Neural cell (in vitro differentiated cells): ENCODE data around the gene PSMA6. TPM values are rescaled to one million over a fixed set of nuclear protein-coding genes. Genes with fewer than 3 reads are reported as not detected.

ENCODE experiments used
- H2AFZ ChIP-seq: fragments of 200-600, 300-800 bp; sonication (generic), shearing (Covaris generic); 2 replicates; pipeline ENCODE4 v1.6.0; 2014; ENCODE audit warnings: low read depth, mild to moderate bottlenecking, antibody characterized with exemption, low read length, moderate library complexity
- H3F3A ChIP-seq: fragments of 200-600 bp; shearing (Covaris generic); 2 replicates; pipeline ENCODE4 v1.6.1; 2016; ENCODE audit warnings: mild to moderate bottlenecking, moderate library complexity, mixed read lengths, antibody characterized with exemption, low read length; ENCODE audit not compliant: insufficient read depth, poor library complexity, severe bottlenecking
- H3K27ac ChIP-seq: fragments of 200-600, 300-800 bp; sonication (generic), shearing (Covaris generic); 2 replicates; pipeline ENCODE4 v1.5.1; 2014; ENCODE audit warnings: mild to moderate bottlenecking, low read length, moderate library complexity
- H3K27me3 ChIP-seq: fragments of 300-800, 200-600 bp; sonication (generic), shearing (Covaris generic); 2 replicates; pipeline ENCODE4 v1.6.0; 2014; ENCODE audit warnings: mild to moderate bottlenecking, low read depth, low read length, moderate library complexity; ENCODE audit not compliant: insufficient read depth
- H3K36me3 ChIP-seq: fragments of 300-800, 200-600 bp; sonication (generic), shearing (Covaris generic); 2 replicates; pipeline ENCODE4 v1.5.1; 2014; ENCODE audit warnings: mild to moderate bottlenecking, antibody characterized with exemption, low read length, moderate library complexity; ENCODE audit not compliant: insufficient read depth
- H3K4me2 ChIP-seq: fragments of 300-800, 200-600 bp; sonication (generic), shearing (Covaris generic); 2 replicates; pipeline ENCODE4 v1.6.0; 2014; ENCODE audit warnings: mild to moderate bottlenecking, low read length
- H3K4me3 ChIP-seq: fragments of 300-800, 200-600 bp; sonication (generic), shearing (Covaris generic); 2 replicates; pipeline ENCODE4 v1.5.1; 2014; ENCODE audit warnings: mild to moderate bottlenecking, low read length, moderate library complexity
- H3K79me2 ChIP-seq: fragments of 200-600 bp; shearing (Covaris generic); replicated peaks from 2 replicates; pipeline ENCODE4 v1.6.0; 2014; ENCODE audit warnings: mild to moderate bottlenecking, low read length, moderate library complexity; ENCODE audit not compliant: insufficient read depth
- H3K9ac ChIP-seq: fragments of 300-800, 200-600 bp; sonication (generic), shearing (Covaris generic); 2 replicates; pipeline ENCODE4 v1.6.1; 2016; ENCODE audit warnings: mild to moderate bottlenecking, low read length, mixed read lengths
- H3K9me2 ChIP-seq: fragments of 200-600 bp; shearing (Covaris generic); 2 replicates; pipeline ENCODE4 v1.6.1; 2016; ENCODE audit warnings: mild to moderate bottlenecking, low read length, mixed read lengths; ENCODE audit not compliant: insufficient read depth
- H3K9me3 ChIP-seq: fragments of 200-600, 300-800 bp; sonication (generic), shearing (Covaris generic); 2 replicates; pipeline ENCODE4 v1.6.1; 2016; ENCODE audit warnings: mild to moderate bottlenecking, mixed run types, low read length, moderate library complexity, mixed read lengths
- H4K20me1 ChIP-seq: fragments of 200-600 bp; shearing (Covaris generic); 2 replicates; pipeline ENCODE4 v1.6.1; 2016; ENCODE audit warnings: mild to moderate bottlenecking, mixed run types; ENCODE audit not compliant: insufficient read depth
- EP300 ChIP-seq: fragments of 450-650 bp; conservative IDR thresholded peaks from 2 replicates; pipeline ENCODE4 v1.6.1; 2014; ENCODE audit warnings: antibody characterized with exemption, mild to moderate bottlenecking, moderate library complexity; ENCODE audit not compliant: poor library complexity, severe bottlenecking
- EZH2 ChIP-seq: fragments of 200-600, 300-800 bp; shearing (Covaris generic), sonication (generic); IDR thresholded peaks from 2 replicates; pipeline ENCODE4 v1.6.1; 2014; ENCODE audit warnings: antibody characterized with exemption, low read length, borderline replicate concordance, mild to moderate bottlenecking; ENCODE audit not compliant: insufficient read depth, poor library complexity, severe bottlenecking
- MXI1 ChIP-seq: fragments of 450-650 bp; conservative IDR thresholded peaks from 2 replicates; pipeline ENCODE4 v1.6.1; 2014; ENCODE audit warnings: antibody characterized with exemption, mild to moderate bottlenecking; ENCODE audit not compliant: poor library complexity, severe bottlenecking
- POLR2AphosphoS5 ChIP-seq: IDR thresholded peaks from 2 replicates; pipeline ENCODE4 v1.6.1; 2012
- RAD21 ChIP-seq: fragments of 450-650 bp; conservative IDR thresholded peaks from 2 replicates; pipeline ENCODE4 v1.6.1; 2014; ENCODE audit warnings: antibody characterized with exemption, mild to moderate bottlenecking, moderate library complexity
- SMC3 ChIP-seq: fragments of 450-650 bp; conservative IDR thresholded peaks from 2 replicates; pipeline ENCODE4 v1.6.1; 2014; ENCODE audit warnings: antibody characterized with exemption, mild to moderate bottlenecking, moderate library complexity; ENCODE audit not compliant: poor library complexity
- TAF1 ChIP-seq: IDR thresholded peaks from 2 replicates; pipeline ENCODE4 v1.6.1; 2012; ENCODE audit warnings: low read depth
- polyA minus RNA-seq: library from RNA; depleted of rRNA, polyadenylated mRNA; stranded (reverse); fragments of >200 nt; gene quantifications from 2 replicates; pipeline ENCODE4 v1.2.3, GENCODE V29; 2014
- polyA plus RNA-seq: library from polyadenylated mRNA; depleted of rRNA; stranded (reverse); fragments of >200 nt; gene quantifications from 2 replicates; pipeline ENCODE4 v1.2.3, GENCODE V29; 2014
- TF ChIP-seq, protein P1 (sequence below): fragments of 450-650 bp; IDR thresholded peaks from 2 replicates; pipeline ENCODE4 v1.5.1; 2014; ENCODE audit warnings: antibody characterized with exemption, mild to moderate bottlenecking, moderate library complexity; ENCODE audit not compliant: poor library complexity, severe bottlenecking
- TF ChIP-seq, protein P2 (sequence below): IDR thresholded peaks from 2 replicates; pipeline ENCODE4 v1.6.1; 2012; ENCODE audit warnings: borderline replicate concordance

The PSMA6 gene
- 349 and 405 TPM in 2 replicates for polyA plus RNA-seq
- 176 TPM in 2 replicates for polyA minus RNA-seq

DNA sequence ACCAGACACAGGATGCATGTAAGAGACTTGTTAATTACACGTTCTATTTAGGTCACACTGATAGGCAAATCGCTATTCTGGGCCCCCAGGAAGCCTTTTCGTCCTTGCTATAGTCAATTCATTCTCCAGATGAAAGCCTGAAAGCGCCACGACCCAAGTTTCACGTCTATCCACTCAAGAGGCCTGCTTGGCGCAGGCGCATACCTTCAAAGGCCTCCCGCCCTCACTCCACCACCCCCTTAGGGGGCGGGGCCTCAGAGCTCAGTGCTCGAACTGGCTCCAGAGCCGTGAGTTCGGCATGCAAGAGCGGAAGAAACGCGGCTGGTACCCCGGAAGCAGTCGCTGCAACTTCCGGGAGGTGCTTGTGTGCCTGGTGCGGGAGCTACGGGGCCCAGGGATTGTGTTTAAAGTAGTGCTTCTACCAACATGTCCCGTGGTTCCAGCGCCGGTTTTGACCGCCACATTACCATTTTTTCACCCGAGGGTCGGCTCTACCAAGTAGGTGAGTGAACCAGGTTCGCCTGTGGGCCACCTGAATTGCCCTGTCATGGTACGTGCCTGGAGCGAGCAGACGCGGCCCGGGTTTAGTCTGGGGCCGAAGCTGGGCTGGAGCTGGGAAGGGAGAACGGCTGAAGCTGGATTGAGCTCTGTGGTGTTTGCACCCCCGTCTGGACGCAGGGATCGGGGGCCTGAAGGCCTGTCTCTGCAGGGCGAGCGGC is at the start of gene PSMA6:
TSS of gene PSMA6 (plus strand) at position 332 of the 719 bp plus-strand sequence. CDS start at position 427, 95 bp downstream.
- Histone ChIP-seq H3K36me3 (no peaks in the 10 kb centered on the region), H3F3A (no peaks in the 10 kb centered on the region), H3K79me2 (peaks cover 43% of the 10 kb centered on the region), H3K27me3 (no peaks in the 10 kb centered on the region), H3K27ac (peak within 1 kb of the TSS; percentile 83), H3K9me3 (no peaks in the 10 kb centered on the region), H3K9ac (peak within 1 kb of the TSS; percentile 85), H3K4me3 (peak within 1 kb of the TSS; percentile 72), H2AFZ (peak within 1 kb of the TSS; percentile 97), H4K20me1 (no peaks in the 10 kb centered on the region), H3K9me2 (no peaks in the 10 kb centered on the region), H3K4me2 (peak within 1 kb of the TSS; percentile 90)
- TF ChIP-seq EP300 (peak; percentile 57), EZH2 (no peak), SMC3 (peak; percentile 30), MXI1 (peak; percentile 93), RAD21 (peak; percentile 5), TAF1 (peak; percentile 82), POLR2AphosphoS5 (peak; percentile 92)
- TF ChIP-seq, protein P1, sequence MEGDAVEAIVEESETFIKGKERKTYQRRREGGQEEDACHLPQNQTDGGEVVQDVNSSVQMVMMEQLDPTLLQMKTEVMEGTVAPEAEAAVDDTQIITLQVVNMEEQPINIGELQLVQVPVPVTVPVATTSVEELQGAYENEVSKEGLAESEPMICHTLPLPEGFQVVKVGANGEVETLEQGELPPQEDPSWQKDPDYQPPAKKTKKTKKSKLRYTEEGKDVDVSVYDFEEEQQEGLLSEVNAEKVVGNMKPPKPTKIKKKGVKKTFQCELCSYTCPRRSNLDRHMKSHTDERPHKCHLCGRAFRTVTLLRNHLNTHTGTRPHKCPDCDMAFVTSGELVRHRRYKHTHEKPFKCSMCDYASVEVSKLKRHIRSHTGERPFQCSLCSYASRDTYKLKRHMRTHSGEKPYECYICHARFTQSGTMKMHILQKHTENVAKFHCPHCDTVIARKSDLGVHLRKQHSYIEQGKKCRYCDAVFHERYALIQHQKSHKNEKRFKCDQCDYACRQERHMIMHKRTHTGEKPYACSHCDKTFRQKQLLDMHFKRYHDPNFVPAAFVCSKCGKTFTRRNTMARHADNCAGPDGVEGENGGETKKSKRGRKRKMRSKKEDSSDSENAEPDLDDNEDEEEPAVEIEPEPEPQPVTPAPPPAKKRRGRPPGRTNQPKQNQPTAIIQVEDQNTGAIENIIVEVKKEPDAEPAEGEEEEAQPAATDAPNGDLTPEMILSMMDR, result no peak
- TF ChIP-seq, protein P2, sequence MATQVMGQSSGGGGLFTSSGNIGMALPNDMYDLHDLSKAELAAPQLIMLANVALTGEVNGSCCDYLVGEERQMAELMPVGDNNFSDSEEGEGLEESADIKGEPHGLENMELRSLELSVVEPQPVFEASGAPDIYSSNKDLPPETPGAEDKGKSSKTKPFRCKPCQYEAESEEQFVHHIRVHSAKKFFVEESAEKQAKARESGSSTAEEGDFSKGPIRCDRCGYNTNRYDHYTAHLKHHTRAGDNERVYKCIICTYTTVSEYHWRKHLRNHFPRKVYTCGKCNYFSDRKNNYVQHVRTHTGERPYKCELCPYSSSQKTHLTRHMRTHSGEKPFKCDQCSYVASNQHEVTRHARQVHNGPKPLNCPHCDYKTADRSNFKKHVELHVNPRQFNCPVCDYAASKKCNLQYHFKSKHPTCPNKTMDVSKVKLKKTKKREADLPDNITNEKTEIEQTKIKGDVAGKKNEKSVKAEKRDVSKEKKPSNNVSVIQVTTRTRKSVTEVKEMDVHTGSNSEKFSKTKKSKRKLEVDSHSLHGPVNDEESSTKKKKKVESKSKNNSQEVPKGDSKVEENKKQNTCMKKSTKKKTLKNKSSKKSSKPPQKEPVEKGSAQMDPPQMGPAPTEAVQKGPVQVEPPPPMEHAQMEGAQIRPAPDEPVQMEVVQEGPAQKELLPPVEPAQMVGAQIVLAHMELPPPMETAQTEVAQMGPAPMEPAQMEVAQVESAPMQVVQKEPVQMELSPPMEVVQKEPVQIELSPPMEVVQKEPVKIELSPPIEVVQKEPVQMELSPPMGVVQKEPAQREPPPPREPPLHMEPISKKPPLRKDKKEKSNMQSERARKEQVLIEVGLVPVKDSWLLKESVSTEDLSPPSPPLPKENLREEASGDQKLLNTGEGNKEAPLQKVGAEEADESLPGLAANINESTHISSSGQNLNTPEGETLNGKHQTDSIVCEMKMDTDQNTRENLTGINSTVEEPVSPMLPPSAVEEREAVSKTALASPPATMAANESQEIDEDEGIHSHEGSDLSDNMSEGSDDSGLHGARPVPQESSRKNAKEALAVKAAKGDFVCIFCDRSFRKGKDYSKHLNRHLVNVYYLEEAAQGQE, result peak; percentile 35

DNA sequence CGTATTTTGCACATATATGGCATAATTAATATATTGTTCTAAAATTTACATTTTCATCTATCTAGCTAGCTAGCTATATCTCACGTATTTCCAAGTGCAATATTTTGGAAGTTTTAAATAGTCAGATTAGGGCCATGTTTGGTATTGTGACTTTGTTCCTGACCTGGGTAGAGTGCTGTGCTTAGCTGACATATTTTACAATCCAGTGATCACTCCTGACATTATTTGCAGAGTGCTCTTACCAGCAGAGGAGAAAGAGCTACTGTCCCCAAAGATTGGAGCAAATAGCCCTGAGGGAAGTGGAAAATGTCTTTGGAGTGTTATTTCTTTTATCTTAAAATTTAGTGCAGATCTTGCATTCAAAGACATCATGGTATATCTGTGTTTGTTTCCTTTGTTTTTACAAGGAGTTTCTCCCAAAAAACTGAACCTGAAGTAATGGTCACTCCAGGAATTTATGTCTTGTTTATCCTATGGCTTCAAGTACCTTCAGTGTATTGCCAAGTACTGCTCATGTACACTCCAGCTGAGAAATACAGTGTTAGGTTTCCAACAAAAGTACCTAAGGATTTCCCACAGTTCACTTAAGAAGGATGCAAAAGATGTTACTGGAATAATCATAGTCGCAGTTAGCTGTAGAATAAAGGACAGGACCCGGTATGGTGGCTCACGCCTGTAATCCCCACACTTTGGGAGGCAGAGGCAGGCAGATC is 49.4 kb upstream of the PSMA6 start:
- Histone ChIP-seq H3F3A (no peaks in the 10 kb centered on the region), H4K20me1 (no peaks in the 10 kb centered on the region), H3K36me3 (no peaks in the 10 kb centered on the region), H3K9ac (no peak overlapping the region), H3K9me3 (no peaks in the 10 kb centered on the region), H2AFZ (no peak overlapping the region), H3K27me3 (no peaks in the 10 kb centered on the region), H3K27ac (no peak overlapping the region), H3K4me3 (no peak overlapping the region), H3K4me2 (no peak overlapping the region), H3K79me2 (no peaks in the 10 kb centered on the region), H3K9me2 (no peaks in the 10 kb centered on the region)
- no peak for TF ChIP-seq SMC3
- TF ChIP-seq POLR2AphosphoS5, result no peak
- no peak for TF ChIP-seq EZH2
- TF ChIP-seq MXI1, result no peak
